Head of caudate nucleus (tissue), 42 donors: ENCODE measurements around the gene TMBIM4.
A peak's percentile ranks its signal among the peaks of the same experiment; 100 is the strongest.
"Not testable (repeated sequence)": the region's sequence is repeated elsewhere in the genome, so short reads cannot be mapped to it uniquely, and the experiment has no call there.

Source experiments
- DNase-seq, 42 donors: peaks; one replicate each; pipeline versions ENCODE4 v3.0.0 to v3.0.0-alpha.2; 2020 to 2021; ENCODE audit warnings: mixed read lengths in 7 of 42
- intact Hi-C: fragments of 100-400 bp; cut with DNase I; formaldehyde crosslinking; loops from one replicate; pipeline ENCODE4 v1.15.0; 2022

TMBIM4 gene

GRCh38 chr12:66188584-66189485, 19.0 kb upstream of the TMBIM4 start, which contains the start of gene IRAK3:
Gene IRAK3, plus strand, starts transcription at chr12:66189214. Its CDS starts 86 bp downstream, at chr12:66189300.
- DNase-seq, result peak; percentile 6 to 71 (median 37)
- intact Hi-C loops, result no loop called here

DNA sequence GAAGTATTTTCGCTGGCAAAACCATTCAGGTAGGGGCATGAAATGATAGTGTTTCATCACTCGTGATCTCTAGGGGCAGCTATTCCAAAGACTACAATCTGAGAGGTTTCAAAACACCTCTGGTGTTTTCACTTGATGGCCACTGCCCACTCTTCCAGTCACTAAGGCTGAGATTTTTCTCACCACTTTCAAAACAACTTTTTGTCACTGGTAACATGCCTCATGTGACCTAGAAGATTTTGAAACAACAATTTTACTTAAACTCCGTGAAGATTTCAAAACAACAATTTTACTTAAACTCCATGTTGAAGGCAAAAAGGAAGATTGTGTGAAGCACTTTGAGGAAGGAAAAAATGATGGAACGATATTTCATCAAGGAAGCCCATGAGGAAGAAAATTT, 18.0 kb upstream of the TMBIM4 start:
- intact Hi-C loops, result no loop called here
- no peak for DNase-seq

DNA sequence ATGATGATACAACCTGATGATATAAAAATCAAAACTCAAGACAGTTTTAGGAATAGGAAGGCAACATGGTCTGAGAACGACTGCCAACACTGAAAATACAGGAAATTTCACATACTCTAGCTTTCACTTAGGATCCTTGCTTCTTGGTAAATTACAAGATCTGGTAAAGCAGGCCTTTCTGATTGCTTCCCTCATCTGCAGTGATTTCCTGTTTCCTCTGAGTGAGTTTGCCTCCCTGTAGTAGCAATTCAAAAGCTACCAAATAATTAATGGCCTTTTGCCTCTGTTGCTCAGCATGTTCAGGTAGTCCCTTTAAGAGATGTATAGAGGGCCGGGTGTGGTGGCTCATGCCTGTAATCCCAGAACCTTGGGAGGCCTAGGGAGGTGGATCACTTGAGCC, 17.2 kb upstream of the TMBIM4 start:
- no peak for DNase-seq
- intact Hi-C loops, result no loop called here

DNA sequence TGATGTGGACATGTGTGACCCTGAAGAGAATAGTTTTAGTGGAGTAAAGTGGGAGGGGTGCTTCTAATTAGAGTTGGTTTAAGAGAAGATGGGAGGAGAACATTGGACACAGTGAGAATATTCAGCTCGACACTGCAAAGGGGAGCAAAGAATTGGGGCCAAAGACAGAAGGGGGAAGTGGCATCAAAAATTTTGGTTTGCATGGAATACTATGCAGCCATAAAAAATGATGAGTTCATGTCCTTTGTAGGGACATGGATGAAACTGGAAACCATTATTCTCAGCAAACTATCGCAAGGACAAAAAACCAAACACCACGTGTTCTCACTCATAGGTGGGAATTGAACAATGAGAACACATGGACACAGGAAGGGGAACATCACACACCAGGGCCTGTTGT, 15.0 kb upstream of the TMBIM4 start:
- DNase-seq, intact Hi-C loops: not testable (repeated sequence)

- DNase-seq, result no peak
- intact Hi-C loops, result no loop called here
Observed at GRCh38 chr12:66182956-66183355, 13.2 kb upstream of the TMBIM4 start.

DNA sequence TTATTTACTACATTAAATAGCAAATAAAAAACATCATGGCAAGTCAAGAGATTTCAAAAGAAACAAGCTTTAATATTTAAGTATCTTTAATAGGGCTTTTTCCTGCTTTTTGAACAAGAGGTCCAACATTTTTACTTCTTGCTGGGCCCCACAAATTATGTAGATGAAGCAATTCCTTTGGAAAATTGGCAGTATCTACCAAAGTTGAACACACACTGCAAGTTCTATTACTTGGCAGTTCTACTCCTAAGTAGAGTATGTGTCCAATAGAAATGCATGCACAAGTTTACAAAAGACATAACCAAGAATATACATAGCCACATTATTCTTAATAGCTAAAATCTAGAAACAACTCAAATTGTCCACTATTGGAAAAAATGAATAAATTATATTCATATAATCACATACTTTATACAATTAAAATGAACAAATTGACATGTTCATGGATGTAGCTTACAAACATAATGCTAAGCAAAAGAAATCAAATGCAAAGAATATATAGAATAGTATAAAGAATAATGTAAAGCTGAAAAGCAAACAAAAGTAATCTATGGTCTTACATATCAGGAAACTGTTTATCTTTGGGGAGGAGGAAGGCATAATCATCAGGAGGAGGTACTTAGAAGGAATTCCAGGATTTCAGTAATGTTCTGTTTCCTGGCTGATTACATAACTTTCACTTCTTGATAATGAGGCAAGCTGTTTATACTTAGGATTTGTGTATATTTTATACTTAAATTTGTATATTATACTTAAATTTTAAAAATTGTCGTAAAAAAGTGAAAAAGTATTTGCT, 6.5 kb upstream of the TMBIM4 start:
- intact Hi-C loops, result no loop called here
- DNase-seq, result no peak

GRCh38 chr12:66174391-66175325, 4.9 kb upstream of the TMBIM4 start:
- DNase-seq, intact Hi-C loops: not testable (repeated sequence)

DNA sequence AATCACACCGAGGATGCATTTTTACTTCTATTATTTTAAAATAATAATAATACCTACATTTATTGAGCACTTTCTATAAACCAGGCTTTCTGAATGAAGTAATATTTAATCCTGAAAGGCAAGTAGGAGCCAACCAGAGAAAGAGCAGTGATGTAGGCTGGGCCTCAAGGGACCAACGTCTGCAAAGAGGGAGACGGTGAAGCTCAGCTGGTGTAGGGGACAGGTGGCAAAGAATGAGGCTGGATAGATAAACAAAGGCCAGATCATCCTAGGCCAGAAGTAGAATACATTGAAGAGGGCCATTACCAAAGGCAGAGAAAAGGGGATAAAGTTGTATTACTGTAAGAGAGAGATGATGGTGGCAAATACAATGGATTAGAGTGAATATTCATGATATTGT, 810 bp upstream of the TMBIM4 start:
- intact Hi-C loops, result no loop called here
- no peak for DNase-seq

GRCh38 chr12:66168410-66168809, 1.4 kb downstream of the TMBIM4 start:
- no peak for DNase-seq

GRCh38 chr12:66166561-66166960, 3.2 kb downstream of the TMBIM4 start:
- no peak for DNase-seq
- intact Hi-C loops, result no loop called here

More at GRCh38 chr12:66168410-66168809, 1.4 kb downstream of the TMBIM4 start:
- intact Hi-C loops, result no loop called here

DNA sequence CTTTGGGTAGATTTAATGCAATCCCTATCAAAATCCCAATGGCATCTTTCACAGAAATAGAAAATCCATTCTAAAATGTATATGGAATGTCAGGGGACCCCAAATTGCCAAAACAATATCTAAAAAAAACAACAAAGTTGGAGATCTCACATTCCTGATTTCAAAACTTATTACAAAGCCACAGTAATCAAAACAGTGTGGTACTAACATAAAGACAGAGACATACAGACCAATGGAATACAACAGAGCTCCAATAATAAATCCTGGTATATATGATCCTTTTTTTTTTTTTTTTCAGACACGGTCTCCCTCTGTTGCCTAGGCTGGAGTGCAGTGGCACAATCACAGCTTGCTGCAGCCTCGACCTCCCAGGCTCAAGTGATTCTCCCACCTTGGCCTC, 4.7 kb downstream of the TMBIM4 start:
- intact Hi-C loops, result no loop called here

DNA sequence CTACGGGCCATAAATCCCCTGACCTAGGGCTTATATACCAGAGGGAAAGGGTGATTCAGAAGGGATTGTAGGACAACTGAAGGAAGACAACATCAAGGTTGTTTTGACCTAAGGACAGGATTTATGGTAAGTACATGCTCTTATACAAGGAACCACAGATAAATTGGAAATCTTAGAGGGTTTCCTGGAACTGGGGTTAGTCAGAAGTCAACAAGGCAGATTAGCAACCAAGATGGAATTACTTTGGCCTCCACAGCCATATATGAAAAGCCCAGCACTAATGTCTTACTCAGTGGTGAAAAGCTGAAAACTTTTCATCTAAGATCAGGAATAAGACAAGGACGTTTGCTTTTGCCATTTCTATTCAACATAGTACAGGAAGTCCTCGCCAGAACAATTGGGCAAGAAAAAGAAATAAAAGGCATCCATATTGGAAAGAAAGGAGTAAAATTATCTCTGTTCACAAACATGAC, 5.4 kb downstream of the TMBIM4 start:
- intact Hi-C loops, result no loop called here

More for the DNA sequence above, 4.7 kb downstream of the TMBIM4 start:
- DNase-seq, result no peak

GRCh38 chr12:66163289-66163688, 6.5 kb downstream of the TMBIM4 start:
- intact Hi-C loops, result no loop called here
- no peak for DNase-seq

More for the DNA sequence above, 5.4 kb downstream of the TMBIM4 start:
- no peak for DNase-seq

GRCh38 chr12:66162701-66163100, 7.1 kb downstream of the TMBIM4 start:
- no peak for DNase-seq
- intact Hi-C loops, result no loop called here

DNA sequence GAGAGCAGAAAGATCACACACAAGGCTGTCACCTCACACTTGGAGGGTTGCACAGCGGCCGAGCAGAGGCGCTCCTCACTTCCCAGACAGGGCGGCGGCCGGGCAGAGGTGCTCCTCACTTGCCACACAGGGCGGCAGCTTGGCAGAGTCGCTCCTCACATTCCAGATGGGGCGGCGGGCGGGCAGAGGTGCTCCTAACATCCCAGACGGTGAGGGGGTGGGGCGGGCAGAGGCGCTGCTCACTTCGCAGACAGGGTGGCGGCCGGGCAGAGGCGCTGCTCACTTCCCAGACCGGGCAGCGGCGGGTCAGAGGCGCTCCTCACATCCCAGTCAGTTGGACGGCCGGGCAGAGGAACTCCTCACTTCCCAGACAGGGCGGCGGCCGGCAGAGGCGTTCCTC, 9.1 kb downstream of the TMBIM4 start:
- DNase-seq, result no peak
- intact Hi-C loops, result no loop called here

DNA sequence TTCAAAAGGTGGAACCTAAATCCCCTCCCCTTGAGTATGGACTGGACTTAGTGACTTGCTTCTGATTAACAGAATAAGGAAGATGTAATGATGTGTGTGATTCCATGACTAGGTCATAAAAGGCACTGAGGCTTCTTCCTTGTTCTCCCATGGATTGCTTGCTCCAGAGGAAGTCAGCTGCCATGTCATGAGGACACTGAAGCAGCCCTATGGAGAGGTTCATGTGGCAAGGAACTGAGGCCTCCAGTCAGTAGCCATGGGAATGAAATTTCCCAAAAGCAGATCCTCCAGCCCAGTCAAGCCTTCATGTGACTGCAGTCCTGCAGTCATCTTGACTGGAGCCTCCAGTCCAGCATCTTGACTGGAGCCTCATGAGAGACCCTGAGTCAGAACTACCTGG, 10.7 kb downstream of the TMBIM4 start:
- intact Hi-C loops, result no loop called here
- DNase-seq, result no peak

GRCh38 chr12:66156654-66157053, 13.1 kb downstream of the TMBIM4 start:
- no peak for DNase-seq

DNA sequence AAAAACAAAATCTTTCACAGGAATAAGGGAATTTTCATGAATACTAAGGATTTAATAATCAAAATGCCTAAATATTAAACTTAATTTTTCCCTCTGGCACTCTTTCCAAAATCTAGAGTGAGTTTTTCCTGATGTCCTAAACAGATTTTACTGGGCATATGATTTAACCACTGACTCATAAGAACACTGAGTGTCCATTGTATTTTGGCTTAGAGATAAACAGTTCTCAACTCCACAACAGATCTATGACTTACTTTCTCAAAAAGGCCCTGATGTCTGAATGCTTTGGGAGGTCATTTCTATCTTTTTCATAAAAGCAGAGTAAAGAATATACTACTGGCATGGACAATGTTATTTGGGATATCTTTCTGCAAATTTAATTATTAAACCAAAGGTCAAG, 15.0 kb downstream of the TMBIM4 start:
- intact Hi-C loops, result no loop called here
- DNase-seq, result no peak

More at GRCh38 chr12:66156654-66157053, 13.1 kb downstream of the TMBIM4 start:
- intact Hi-C loops, result no loop called here

- DNase-seq, result no peak
- intact Hi-C loops, result no loop called here
Observed at GRCh38 chr12:66152732-66153131, 17.1 kb downstream of the TMBIM4 start.
